SK-N-MC (cell line): Measurements from ENCODE around the gene PPRC1.

Experiments used
- EZH2 ChIP-seq: fragments of 200-600 bp; sonication (generic); IDR thresholded peaks from one replicate; pipeline ENCODE4 v1.6.1; 2017; ENCODE audit warnings: antibody characterized with exemption
- FOXP2 ChIP-seq: optimal IDR thresholded peaks from 2 replicates; pipeline ENCODE3; 2011; ENCODE audit warnings: mild to moderate bottlenecking, moderate library complexity; ENCODE audit not compliant: insufficient read depth; ENCODE audit errors: extremely low read length, control extremely low read depth
- POLR2AphosphoS5 ChIP-seq: IDR thresholded peaks from 2 replicates; pipeline ENCODE4 v1.6.1; 2012; ENCODE audit warnings: mild to moderate bottlenecking, low read depth, low read length, borderline replicate concordance

- no peak for TF ChIP-seq POLR2AphosphoS5
- TF ChIP-seq EZH2 = no peak
- no peak for TF ChIP-seq FOXP2
Observed at GRCh38 chr10:102112210-102112817, 20.5 kb upstream of the PPRC1 start.
